NCI-H748 treated with DMSO at 0.1 percent for 48 hours (cell line): Measurements from ENCODE around the gene TRAF3.
"Not testable (repeated sequence)": the region's sequence is repeated elsewhere in the genome, so short reads cannot be mapped to it uniquely, and the experiment has no call there.

Experiments
- DNase-seq: peaks from one replicate; lab custom pipeline; 2025; lab: John Stamatoyannopoulos, UW

The TRAF3 gene

GRCh38 chr14:102866982-102867761 is 89.9 kb downstream of the TRAF3 start:
- no peak for DNase-seq

- no peak for DNase-seq
Measured at GRCh38 chr14:102867826-102868580, 90.8 kb downstream of the TRAF3 start.

GRCh38 chr14:102868956-102869547 is 91.8 kb downstream of the TRAF3 start:
- DNase-seq = no peak

GRCh38 chr14:102870246-102870645 is 93.0 kb downstream of the TRAF3 start:
- DNase-seq = no peak

DNA sequence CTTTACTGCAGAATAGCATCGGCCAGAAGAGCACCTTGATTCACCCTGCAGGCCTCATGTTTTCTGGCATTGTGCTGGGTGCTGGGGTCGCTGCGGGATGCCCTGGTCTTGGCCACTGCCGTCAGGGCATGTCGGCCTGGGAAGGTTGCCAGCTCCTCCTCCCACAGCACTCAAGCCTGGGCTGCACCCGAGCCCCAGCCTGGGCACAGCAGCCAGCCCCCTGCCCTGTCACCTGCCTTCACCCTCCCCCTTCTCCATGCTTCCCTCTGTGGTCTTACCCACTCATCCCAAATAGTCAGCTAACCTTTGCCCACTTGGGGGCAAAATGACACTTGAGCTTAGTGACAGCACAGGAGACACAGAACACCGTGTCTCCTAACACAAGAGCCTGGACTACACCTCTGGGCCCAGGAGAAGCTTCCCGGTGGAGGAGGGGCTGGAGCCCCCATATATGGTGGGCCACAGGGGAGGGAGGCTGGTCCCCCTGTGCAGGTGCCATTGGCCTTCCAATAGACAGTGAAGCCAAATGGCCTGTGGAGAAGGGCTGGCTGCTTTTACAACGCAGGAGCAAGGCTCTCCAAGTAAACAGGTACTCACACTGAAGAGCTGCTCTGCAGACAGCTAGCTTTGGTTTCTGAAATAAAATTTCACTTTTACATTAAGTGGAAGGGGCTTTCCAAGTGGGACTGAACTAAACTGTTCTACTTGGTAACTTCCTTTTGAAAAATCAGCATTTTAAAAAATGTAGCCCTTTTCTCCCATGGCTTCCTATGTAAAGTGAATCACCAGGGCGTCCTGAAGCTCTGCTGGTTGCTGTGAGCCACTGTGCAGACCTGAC is 94.0 kb downstream of the TRAF3 start:
- no peak for DNase-seq

DNA sequence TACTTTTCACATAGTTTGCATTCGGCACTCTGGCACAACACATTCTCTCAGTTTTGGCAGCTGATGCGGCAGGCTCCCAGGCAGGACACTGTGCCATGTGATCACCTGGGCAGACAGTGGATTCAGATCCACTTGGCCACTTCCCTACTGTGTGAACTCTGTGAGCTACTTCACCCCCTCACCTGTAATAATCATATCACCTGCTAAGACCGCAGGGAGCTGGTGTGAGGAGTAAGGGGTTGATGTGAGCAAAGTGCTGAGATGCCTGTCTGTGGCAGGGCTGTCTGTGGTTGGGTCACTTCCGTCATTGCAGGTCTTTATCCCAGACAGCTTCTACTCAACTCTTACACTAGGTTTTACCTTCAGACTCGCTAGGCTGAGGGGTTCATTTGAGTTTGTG is 94.8 kb downstream of the TRAF3 start:
- no peak for DNase-seq

- DNase-seq = no peak
Measured at GRCh38 chr14:102873131-102873530, 95.9 kb downstream of the TRAF3 start.

- no peak for DNase-seq
Measured at GRCh38 chr14:102873546-102874061, 96.4 kb downstream of the TRAF3 start.

DNA sequence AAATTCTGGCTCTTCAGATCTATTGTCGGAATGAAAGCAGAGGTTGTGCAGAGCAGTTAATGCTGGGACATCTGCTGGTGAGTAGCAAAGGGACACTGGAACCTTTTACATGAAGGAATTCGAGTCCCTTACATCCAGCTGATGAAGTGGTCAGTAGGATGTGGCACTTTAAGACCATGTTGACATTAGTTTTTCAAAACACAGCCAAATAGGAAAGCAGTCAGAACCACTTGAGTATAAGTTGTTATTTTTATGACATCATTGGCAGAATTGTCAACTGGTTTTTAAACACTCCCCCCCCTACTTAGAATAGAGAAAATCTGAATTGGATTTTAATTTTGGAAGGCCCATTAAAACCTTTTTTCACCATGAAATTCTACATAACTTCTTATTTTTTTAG is 98.4 kb downstream of the TRAF3 start:
- no peak for DNase-seq

GRCh38 chr14:102877511-102877910 is 100.3 kb downstream of the TRAF3 start:
- not testable (repeated sequence) for DNase-seq

DNA sequence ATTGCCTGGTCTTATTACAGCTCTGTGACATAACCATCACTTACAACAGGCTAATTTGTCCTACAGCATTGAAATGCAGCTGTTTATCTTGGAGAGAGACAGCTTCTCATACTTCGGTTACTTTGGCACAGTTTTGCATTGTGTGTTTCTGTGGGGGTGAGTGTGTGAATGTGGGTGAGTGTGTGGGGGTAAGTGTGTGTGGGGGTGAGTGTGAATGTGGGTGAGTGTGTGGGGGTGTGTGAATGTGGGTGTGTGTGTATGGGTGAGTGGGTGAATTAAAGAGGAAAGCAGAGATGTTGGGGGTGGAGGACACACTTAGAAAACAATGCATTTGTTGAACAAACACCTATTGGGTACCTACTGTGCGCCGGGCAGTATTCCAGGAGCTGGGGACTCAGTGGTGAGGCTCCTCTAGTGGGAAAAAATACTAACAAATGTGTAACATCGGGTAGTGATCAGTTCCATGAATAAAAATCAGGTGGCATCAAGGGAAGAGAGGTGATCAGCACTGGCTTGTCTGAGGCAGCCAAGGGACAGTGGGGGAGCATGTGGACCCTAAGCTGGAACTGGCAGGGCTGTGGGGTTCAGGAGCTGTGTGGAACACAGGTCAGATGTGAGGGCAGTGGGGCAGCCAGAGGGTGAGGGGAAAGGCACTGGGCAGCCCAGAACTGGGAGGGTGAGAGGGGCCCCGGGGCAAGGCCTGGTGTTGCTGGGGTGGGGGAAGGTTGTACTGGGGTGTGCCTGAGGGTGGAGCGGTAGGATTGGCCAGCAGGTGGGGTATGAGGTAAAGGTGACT is 101.1 kb downstream of the TRAF3 start:
- DNase-seq = no peak

- no peak for DNase-seq
Measured at GRCh38 chr14:102878970-102879460, 101.8 kb downstream of the TRAF3 start.

- no peak for DNase-seq
Measured at GRCh38 chr14:102882226-102882906, 105.1 kb downstream of the TRAF3 start.

DNA sequence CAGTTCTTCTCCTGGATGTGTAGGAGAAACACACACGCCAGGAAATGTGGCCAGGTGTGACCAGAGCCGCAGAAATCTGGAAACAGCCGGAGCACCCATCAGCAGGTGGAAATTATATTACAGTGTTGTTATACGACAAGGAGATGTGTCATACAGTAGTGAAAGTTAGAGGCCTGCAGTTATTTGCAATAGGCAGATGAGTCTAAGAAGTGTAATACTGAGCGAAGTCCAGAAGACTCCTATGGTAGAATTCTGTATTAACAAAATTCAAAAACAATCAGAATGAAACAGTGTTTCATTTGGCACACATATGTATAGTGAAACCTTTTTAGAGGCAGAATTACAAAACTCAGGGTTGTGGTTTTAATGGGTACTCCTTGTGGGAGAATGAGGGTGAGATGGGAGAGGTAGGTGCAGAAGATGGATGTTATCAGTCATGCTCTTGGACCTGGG is 105.9 kb downstream of the TRAF3 start:
- DNase-seq = no peak

DNA sequence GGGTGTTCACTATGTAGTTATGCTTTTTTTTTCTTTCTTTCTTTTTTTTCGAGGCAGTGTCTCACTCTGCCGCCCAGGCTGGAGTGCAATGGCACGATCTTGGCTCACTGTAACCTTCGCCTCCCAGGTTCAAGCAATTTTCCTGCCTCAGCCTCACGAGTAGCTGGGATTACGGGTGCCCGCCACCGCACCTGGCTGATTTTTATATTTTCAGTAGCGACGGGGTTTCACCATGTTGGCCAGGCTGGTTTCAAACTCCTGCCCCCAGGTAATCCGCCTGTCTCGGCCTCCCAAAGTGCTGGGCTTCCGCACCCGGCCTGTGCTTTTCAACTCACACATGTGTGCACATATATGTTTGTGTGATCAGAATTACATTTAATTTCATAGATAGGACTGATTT is 106.3 kb downstream of the TRAF3 start:
- DNase-seq = no peak

- no peak for DNase-seq
Measured at GRCh38 chr14:102885737-102886447, 108.6 kb downstream of the TRAF3 start.

DNA sequence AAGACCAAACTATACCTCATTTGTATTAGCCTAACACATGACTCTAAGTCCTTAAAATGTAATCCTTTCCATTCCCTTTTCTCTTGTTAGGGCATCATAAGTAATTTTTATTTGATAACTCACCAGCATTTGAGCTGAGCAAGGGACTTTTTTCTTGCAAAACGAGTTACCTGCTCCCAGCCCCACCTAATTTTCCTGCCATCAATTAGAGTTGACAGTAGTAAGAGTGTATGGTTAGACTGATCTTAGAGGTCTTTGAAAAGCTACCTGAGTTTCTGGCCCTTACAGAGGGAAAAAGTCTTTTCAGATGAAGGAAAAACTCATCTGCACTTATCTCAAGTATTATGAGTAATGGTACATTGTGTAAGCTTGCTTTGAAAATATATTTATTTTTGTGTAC is 111.5 kb downstream of the TRAF3 start:
- no peak for DNase-seq

DNA sequence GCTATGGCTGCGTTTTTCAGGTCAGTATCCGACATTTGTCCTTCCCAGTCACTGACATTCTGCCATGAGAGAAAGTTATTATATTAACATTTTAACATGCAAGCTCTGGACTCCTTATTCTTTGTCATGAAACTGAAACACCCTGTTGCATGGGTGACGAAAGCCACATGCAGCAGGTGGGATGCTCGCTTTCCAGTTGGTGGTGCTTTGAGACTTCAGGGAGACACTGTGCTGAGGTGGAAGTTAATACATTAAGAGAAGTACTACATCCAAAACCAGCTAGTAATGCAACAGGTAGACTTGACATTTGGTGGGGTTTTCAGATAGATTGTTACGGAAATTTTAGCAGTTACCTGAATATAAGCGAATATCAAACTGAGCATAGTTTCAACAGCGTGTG is 112.4 kb downstream of the TRAF3 start:
- no peak for DNase-seq

- DNase-seq = no peak
Measured at GRCh38 chr14:102891111-102891510, 113.9 kb downstream of the TRAF3 start.

GRCh38 chr14:102891556-102891955 is 114.3 kb downstream of the TRAF3 start:
- DNase-seq = no peak
